IMR-90 (cell line): ENCODE results near the gene PLCG2. TPM values are rescaled to one million over a fixed set of nuclear protein-coding genes. Genes with fewer than 3 reads are reported as not detected.

Experiments used
- ATAC-seq: fragments of 200-7000 bp; cut with Tn5 transposase; 2 replicates; pipeline ENCODE4 v1.9.1; 2020; ENCODE audit warnings: low read depth, mild to moderate bottlenecking, moderate library complexity
- BruUV-seq: library from RNA; stranded (reverse); fragments of 400-500 nt; replicated peaks from 2 replicates; lab custom pipeline; 2021; lab: Mats Ljungman, UMichigan
- CTCF ChIA-PET: fragments of 300-600 bp; formaldehyde crosslinking; extraction: SDS; loops from one replicate; lab custom pipeline; 2021; ENCODE audit warnings: antibody characterized with exemption; lab: Yijun Ruan, JAX
- POLR2A ChIA-PET: fragments of 300-600 bp; sonication (Branson Sonifier 250); formaldehyde crosslinking; loops from one replicate; lab custom pipeline; 2022; ENCODE audit warnings: antibody characterized with exemption; ENCODE audit not compliant: unreplicated experiment; lab: Charles Lee
- DNase-seq: peaks from one replicate; pipeline ENCODE4 v3.0.0; 2013
- H2AFZ ChIP-seq: replicated peaks from 2 replicates; pipeline ENCODE3; 2013; ENCODE audit warnings: low read length, mild to moderate bottlenecking; ENCODE audit not compliant: poor library complexity
- H2AK5ac ChIP-seq: 2 replicates; pipeline ENCODE4 v1.6.1; 2013; ENCODE audit warnings: low read depth, low read length, inconsistent platforms
- H2AK9ac ChIP-seq: replicated peaks from 2 replicates; pipeline ENCODE3; 2013; ENCODE audit warnings: mild to moderate bottlenecking, low read depth, low read length, moderate library complexity; ENCODE audit not compliant: poor library complexity
- H2BK120ac ChIP-seq: 2 replicates; pipeline ENCODE4 v1.6.1; 2013; ENCODE audit warnings: low read depth, low read length, inconsistent platforms
- H2BK15ac ChIP-seq: 3 replicates; pipeline ENCODE4 v1.6.1; 2013; ENCODE audit warnings: low read depth, low read length, inconsistent platforms
- H2BK20ac ChIP-seq: 2 replicates; pipeline ENCODE4 v1.6.1; 2013; ENCODE audit warnings: low read depth, mild to moderate bottlenecking, inconsistent platforms, low read length, moderate library complexity
- H2BK5ac ChIP-seq: 2 replicates; pipeline ENCODE4 v1.6.1; 2013; ENCODE audit warnings: mild to moderate bottlenecking, low read depth, low read length, inconsistent platforms; ENCODE audit not compliant: poor library complexity, severe bottlenecking
- H3K14ac ChIP-seq: replicated peaks from 2 replicates; pipeline ENCODE4 v1.6.1; 2013; ENCODE audit warnings: low read depth, low read length, inconsistent platforms
- H3K18ac ChIP-seq: 2 replicates; pipeline ENCODE4 v1.6.1; 2013; ENCODE audit warnings: low read depth, low read length, control low read depth
- H3K23ac ChIP-seq: 2 replicates; pipeline ENCODE4 v1.6.1; 2013; ENCODE audit warnings: low read depth, low read length, inconsistent platforms
- H3K27ac ChIP-seq: 2 replicates; pipeline ENCODE4 v1.5.1; 2013; ENCODE audit warnings: mild to moderate bottlenecking, control low read depth, low read length; ENCODE audit not compliant: insufficient read depth
- H3K27me3 ChIP-seq: 2 replicates; pipeline ENCODE4 v1.6.1; 2013; ENCODE audit warnings: low read length; ENCODE audit not compliant: control insufficient read depth, insufficient read depth
- H3K36me3 ChIP-seq: 2 replicates; pipeline ENCODE4 v1.6.1; 2013; ENCODE audit warnings: low read length, mixed read lengths; ENCODE audit not compliant: control insufficient read depth, insufficient read depth
- H3K4ac ChIP-seq: 2 replicates; pipeline ENCODE4 v1.6.1; 2013; ENCODE audit warnings: low read depth, low read length, inconsistent platforms
- H3K4me1 ChIP-seq: 2 replicates; pipeline ENCODE4 v1.6.1; 2013; ENCODE audit warnings: low read length, mixed read lengths; ENCODE audit not compliant: control insufficient read depth, insufficient read depth
- H3K4me2 ChIP-seq: 2 replicates; pipeline ENCODE4 v1.6.1; 2013; ENCODE audit warnings: low read depth, mild to moderate bottlenecking, control low read depth, low read length, moderate library complexity
- H3K4me3 ChIP-seq: 2 replicates; pipeline ENCODE4 v1.5.1; 2013; ENCODE audit warnings: low read depth, mild to moderate bottlenecking, control low read depth, low read length, moderate library complexity; ENCODE audit not compliant: insufficient read depth
- H3K56ac ChIP-seq: 2 replicates; pipeline ENCODE4 v1.6.1; 2013; ENCODE audit warnings: low read length, inconsistent platforms; ENCODE audit not compliant: insufficient read depth; ENCODE audit errors: extremely low read depth
- H3K79me1 ChIP-seq, 2 experiments: 2 replicates each; pipeline ENCODE4 v1.6.1; 2013; ENCODE audit warnings: low read length in 2 of 2, inconsistent platforms in 1 of 2, low read depth in 1 of 2
- H3K9ac ChIP-seq: 2 replicates; pipeline ENCODE4 v1.6.1; 2013; ENCODE audit warnings: low read depth, low read length, control low read depth
- H3K9me1 ChIP-seq: 2 replicates; pipeline ENCODE4 v1.6.1; 2013; ENCODE audit warnings: low read length, inconsistent platforms; ENCODE audit not compliant: insufficient read depth
- H3K9me3 ChIP-seq: 2 replicates; pipeline ENCODE4 v1.6.1; 2013; ENCODE audit warnings: low read length; ENCODE audit not compliant: control insufficient read depth, insufficient read depth
- H4K20me1 ChIP-seq: 2 replicates; pipeline ENCODE4 v1.6.1; 2013; ENCODE audit warnings: low read length, inconsistent platforms; ENCODE audit not compliant: insufficient read depth
- H4K5ac ChIP-seq: 2 replicates; pipeline ENCODE4 v1.6.1; 2013; ENCODE audit warnings: mild to moderate bottlenecking, low read depth, low read length, control low read depth
- H4K8ac ChIP-seq, 2 experiments: 2 replicates each; pipeline ENCODE4 v1.6.1; 2013; ENCODE audit warnings: low read depth in 2 of 2, low read length in 2 of 2, control low read depth in 1 of 2, inconsistent platforms in 1 of 2
- H4K91ac ChIP-seq: 2 replicates; pipeline ENCODE4 v1.6.1; 2013; ENCODE audit warnings: low read depth, low read length, inconsistent platforms; ENCODE audit not compliant: insufficient read depth
- BHLHE40 ChIP-seq: fragments of 150-350 bp; IDR thresholded peaks from 2 replicates; pipeline ENCODE4 v1.6.1; 2016; ENCODE audit warnings: mild to moderate bottlenecking, low read depth, low read length
- CHD1 ChIP-seq: IDR thresholded peaks from 2 replicates; pipeline ENCODE4 v1.6.1; 2012; ENCODE audit warnings: low read depth, low read length, improper control_type of control experiment
- CTCF ChIP-seq: conservative IDR thresholded peaks from 2 replicates; pipeline ENCODE4 v1.5.1; 2012; ENCODE audit warnings: mild to moderate bottlenecking, low read depth, low read length, improper control_type of control experiment
- ELK1 ChIP-seq: fragments of 150-350 bp; IDR thresholded peaks from 2 replicates; pipeline ENCODE4 v1.6.1; 2016; ENCODE audit warnings: low read depth, mild to moderate bottlenecking, low read length, moderate library complexity, borderline replicate concordance
- FOS ChIP-seq: fragments of 150-350 bp; IDR thresholded peaks from 2 replicates; pipeline ENCODE4 v1.6.1; 2016; ENCODE audit warnings: low read depth, low read length
- MAFK ChIP-seq: IDR thresholded peaks from 2 replicates; pipeline ENCODE4 v1.6.1; 2012; ENCODE audit warnings: low read depth, low read length, improper control_type of control experiment
- MAZ ChIP-seq: IDR thresholded peaks from 2 replicates; pipeline ENCODE4 v1.6.1; 2012; ENCODE audit warnings: low read depth, mild to moderate bottlenecking, low read length, improper control_type of control experiment, moderate library complexity, borderline replicate concordance
- MXI1 ChIP-seq: IDR thresholded peaks from 2 replicates; pipeline ENCODE4 v1.6.1; 2012; ENCODE audit warnings: low read depth, mild to moderate bottlenecking, low read length, moderate library complexity, borderline replicate concordance
- NFE2L2 ChIP-seq: fragments of 150-350 bp; IDR thresholded peaks from 2 replicates; pipeline ENCODE4 v1.6.1; 2016; ENCODE audit warnings: low read depth, mild to moderate bottlenecking, low read length
- POLR2A ChIP-seq: IDR thresholded peaks from 2 replicates; pipeline ENCODE4 v1.6.1; 2012; ENCODE audit warnings: mild to moderate bottlenecking, low read depth, low read length
- RAD21 ChIP-seq: IDR thresholded peaks from 2 replicates; pipeline ENCODE4 v1.6.1; 2012; ENCODE audit warnings: low read length, improper control_type of control experiment
- RCOR1 ChIP-seq: IDR thresholded peaks from 2 replicates; pipeline ENCODE4 v1.6.1; 2012; ENCODE audit warnings: mild to moderate bottlenecking, low read length, improper control_type of control experiment; ENCODE audit not compliant: insufficient replicate concordance
- RFX5 ChIP-seq: IDR thresholded peaks from 2 replicates; pipeline ENCODE4 v1.8.0; 2012; ENCODE audit warnings: low read depth, mild to moderate bottlenecking, low read length, moderate library complexity
- SMC3 ChIP-seq: fragments of 150-350 bp; IDR thresholded peaks from 2 replicates; pipeline ENCODE4 v1.6.1; 2016; ENCODE audit warnings: low read depth, mild to moderate bottlenecking, antibody characterized with exemption, low read length, moderate library complexity
- USF2 ChIP-seq: fragments of 150-350 bp; IDR thresholded peaks from 2 replicates; pipeline ENCODE4 v1.6.1; 2017; ENCODE audit warnings: mild to moderate bottlenecking, antibody characterized with exemption, low read length, low read depth
- WGBS, 2 experiments: methylation state at CpG; one replicate each; pipeline versions ENCODE4 v1.1.5 to v1.1.7; 2013; ENCODE audit warnings: missing lambda C conversion rate in 2 of 2; ENCODE audit not compliant: insufficient read length in 1 of 2; ENCODE audit errors: extremely low coverage in 2 of 2; 5-methylcytosine and 5-hydroxymethylcytosine counted together
- dilution Hi-C: fragments of 300-500 bp; cut with HindIII; formaldehyde crosslinking; loops from one replicate; pipeline ENCODE4 v1.14.3; 2018; ENCODE audit warnings: low sequenced_read_pairs; ENCODE audit not compliant: unreplicated experiment
- in situ Hi-C: fragments of 300-500 bp; cut with MboI; formaldehyde crosslinking; loops from 3 replicates; pipeline ENCODE4 v1.14.3; 2019; ENCODE audit warnings: low sequenced_read_pairs, inconsistent platforms, mixed read lengths
- intact Hi-C: fragments of 100-400 bp; cut with micrococcal nuclease; formaldehyde crosslinking; loops from 2 replicates; pipeline ENCODE4 v1.10.0; 2022
- polyA plus RNA-seq, 3 experiments: library from polyadenylated mRNA; depleted of rRNA; stranded (reverse); fragments of >200 nt; gene quantifications; 2 replicates each; pipeline ENCODE4 v1.2.3, GENCODE V29; 2012; ENCODE audit warnings: low replicate concordance in 1 of 3
- total RNA-seq: library from RNA; depleted of rRNA; stranded (reverse); fragments of >200 nt; gene quantifications from 2 replicates; pipeline ENCODE4 v1.2.3, GENCODE V29; 2012

The PLCG2 gene
- total and polyA plus RNA-seq, 2 of the 4 experiments (the other 2 are of a cell fraction), result 0.14 to 0.18 TPM

- Histone ChIP-seq H2BK120ac (no peak overlapping the region), H3K14ac (no peak overlapping the region), H3K4me3 (no peak overlapping the region), H3K9ac (no peak overlapping the region), H3K4me1 (no peaks in the 10 kb centered on the region), H2AFZ (no peak overlapping the region), H3K79me1 (no peaks in the 10 kb centered on the region), H3K9me3 (no peaks in the 10 kb centered on the region), H2BK20ac (no peak overlapping the region), H4K5ac (no peak overlapping the region), H3K36me3 (no peaks in the 10 kb centered on the region), H3K56ac (no peak overlapping the region), H2AK9ac (no peak overlapping the region), H2BK15ac (no peak overlapping the region), H4K8ac (no peak overlapping the region), H3K4ac (no peak overlapping the region), H4K20me1 (no peaks in the 10 kb centered on the region), H4K91ac (no peak overlapping the region), H3K4me2 (no peak overlapping the region), H3K18ac (no peak overlapping the region), H3K9me1 (no peaks in the 10 kb centered on the region), H3K27ac (no peak overlapping the region), H2AK5ac (no peak overlapping the region), H3K23ac (no peak overlapping the region), H3K27me3 (peaks cover 2% of the 10 kb centered on the region; the same call in 1 of the 2 replicates), H2BK5ac (no peak overlapping the region)
- ChIA-PET CTCF (no interaction called here), POLR2A (no interaction called here)
- intact Hi-C loops, result no loop called here
- no CpG with 5 or more reads among the region's 9 CpGs for WGBS, 2 experiments
- ATAC-seq (no peak), DNase-seq (no peak)
- dilution Hi-C loops, result no loop called here
- TF ChIP-seq FOS, result no peak
- no peak for TF ChIP-seq RAD21
- no peak for TF ChIP-seq RFX5
- TF ChIP-seq MXI1, result no peak
- no peak for TF ChIP-seq CHD1
- TF ChIP-seq RCOR1, result no peak
- no peak for TF ChIP-seq POLR2A
- TF ChIP-seq CTCF, result no peak
- TF ChIP-seq MAZ, result no peak
- no peak for TF ChIP-seq BHLHE40
- no peak for TF ChIP-seq USF2
- TF ChIP-seq SMC3, result no peak
- no peak for TF ChIP-seq MAFK
- TF ChIP-seq ELK1, result no peak
- no peak for TF ChIP-seq NFE2L2
- in situ Hi-C loops, result no loop called here
- no TSS peak for BruUV-seq
These were observed 58.2 kb downstream of the PLCG2 start for GRCh38 chr16:81837312-81837751.
